Lower lobe of right lung (tissue), 2 donors: ENCODE data around the gene LRRC59. TPM values are rescaled to one million over a fixed set of nuclear protein-coding genes. Genes with fewer than 3 reads are reported as not detected.

ENCODE experiments used
- ATAC-seq, 2 donors: fragments of 200-7000 bp; cut with Tn5 transposase; one replicate each; pipeline ENCODE4 v1.9.1; 2020 to 2022; ENCODE audit warnings: mild to moderate bottlenecking in 2 of 2, moderate library complexity in 2 of 2
- DNase-seq: peaks from one replicate; pipeline ENCODE4 v3.0.0-alpha.2; 2020
- H3K27ac ChIP-seq: fragments of 200-600 bp; one replicate; pipeline ENCODE4 v1.8.0; 2022
- H3K27me3 ChIP-seq: fragments of 200-600 bp; one replicate; pipeline ENCODE4 v1.8.0; 2022; ENCODE audit warnings: low read depth
- H3K36me3 ChIP-seq: fragments of 200-600 bp; one replicate; pipeline ENCODE4 v1.8.0; 2022; ENCODE audit warnings: mild to moderate bottlenecking
- H3K4me1 ChIP-seq: fragments of 200-600 bp; one replicate; pipeline ENCODE4 v1.8.0; 2022
- H3K4me3 ChIP-seq: fragments of 200-600 bp; one replicate; pipeline ENCODE4 v1.8.0; 2022; ENCODE audit warnings: mild to moderate bottlenecking
- H3K9me3 ChIP-seq: fragments of 200-600 bp; one replicate; pipeline ENCODE4 v1.8.0; 2022
- intact Hi-C: fragments of 100-400 bp; cut with DNase I; formaldehyde crosslinking; loops from one replicate; pipeline ENCODE4 v1.11.0; 2022
- total RNA-seq: library from RNA; stranded (reverse); fragmentation: NEBNext Ultra II Directional; extraction: Animal tissue kit (Norgen Biotek cat#: 25700); gene quantifications from one replicate; pipeline ENCODE4 v1.2.1, GENCODE V29; 2021
- TF ChIP-seq, protein P1 (sequence below): fragments of 200-600 bp; IDR thresholded peaks from one replicate; pipeline ENCODE4 v1.8.0; 2022; ENCODE audit warnings: antibody characterized with exemption, mild to moderate bottlenecking
- donor health status: DM: no; HTN: yes; CAD: no; lungs with severe emphysema.

LRRC59 gene
- total RNA-seq, 1 donor from 2014 or later: 55.5 TPM

DNA sequence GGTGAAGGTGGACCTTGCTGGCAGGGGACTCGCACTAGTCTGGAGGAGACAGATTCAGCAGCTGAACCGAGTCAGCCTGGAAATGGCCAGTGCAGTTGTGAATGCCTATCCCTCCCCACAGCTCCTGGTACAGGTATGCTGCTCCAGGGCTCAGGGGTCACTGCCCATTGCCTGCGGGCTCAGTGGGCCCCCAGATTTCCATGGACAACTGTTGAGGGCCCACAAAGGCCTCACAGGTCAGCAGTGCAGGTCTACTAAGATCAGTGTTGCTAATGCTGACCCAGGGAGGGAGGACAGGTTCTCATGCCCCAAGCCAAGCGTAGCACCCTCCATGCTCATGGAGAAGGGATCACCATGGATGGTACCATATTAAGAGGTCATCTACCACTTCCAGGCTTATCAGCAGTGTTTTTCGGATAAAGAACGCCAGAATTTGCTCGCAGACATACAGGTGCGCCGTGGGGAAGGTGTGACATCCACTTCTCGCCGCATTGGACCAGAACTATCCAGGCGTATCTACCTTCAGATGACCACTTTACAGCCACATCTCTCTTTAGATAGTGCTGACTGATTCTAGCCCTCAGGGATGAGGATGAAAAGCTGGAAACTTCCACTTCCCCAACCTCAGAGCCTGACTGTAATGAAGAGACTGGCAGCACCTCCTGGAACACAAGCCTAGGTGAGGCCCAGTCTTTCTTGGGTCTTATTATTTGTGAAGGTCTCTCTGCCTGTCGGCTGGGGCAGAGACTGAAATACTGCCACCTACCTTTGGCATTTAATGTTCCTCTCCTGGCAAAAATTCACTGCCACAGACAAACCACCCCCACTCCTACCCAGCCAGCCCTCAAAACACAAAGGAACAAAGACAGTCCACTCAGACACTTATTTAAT lies 16.7 kb downstream of the LRRC59 start:
- peaks cover 58% of the 10 kb centered on the region for H3K36me3 ChIP-seq
- peak in 1 of 2 donors; percentile 18 for ATAC-seq

GRCh38 chr17:50379351-50380132 lies 17.8 kb downstream of the LRRC59 start:
- Histone ChIP-seq H3K27me3 (no peaks in the 10 kb centered on the region), H3K36me3 (peaks cover 47% of the 10 kb centered on the region), H3K9me3 (no peaks in the 10 kb centered on the region), H3K4me3 (no peak overlapping the region), H3K4me1 (no peaks in the 10 kb centered on the region), H3K27ac (no peak overlapping the region)
- DNase-seq (no peak), ATAC-seq (no peak)
- intact Hi-C loops: no loop called here
- TF ChIP-seq, protein P1, sequence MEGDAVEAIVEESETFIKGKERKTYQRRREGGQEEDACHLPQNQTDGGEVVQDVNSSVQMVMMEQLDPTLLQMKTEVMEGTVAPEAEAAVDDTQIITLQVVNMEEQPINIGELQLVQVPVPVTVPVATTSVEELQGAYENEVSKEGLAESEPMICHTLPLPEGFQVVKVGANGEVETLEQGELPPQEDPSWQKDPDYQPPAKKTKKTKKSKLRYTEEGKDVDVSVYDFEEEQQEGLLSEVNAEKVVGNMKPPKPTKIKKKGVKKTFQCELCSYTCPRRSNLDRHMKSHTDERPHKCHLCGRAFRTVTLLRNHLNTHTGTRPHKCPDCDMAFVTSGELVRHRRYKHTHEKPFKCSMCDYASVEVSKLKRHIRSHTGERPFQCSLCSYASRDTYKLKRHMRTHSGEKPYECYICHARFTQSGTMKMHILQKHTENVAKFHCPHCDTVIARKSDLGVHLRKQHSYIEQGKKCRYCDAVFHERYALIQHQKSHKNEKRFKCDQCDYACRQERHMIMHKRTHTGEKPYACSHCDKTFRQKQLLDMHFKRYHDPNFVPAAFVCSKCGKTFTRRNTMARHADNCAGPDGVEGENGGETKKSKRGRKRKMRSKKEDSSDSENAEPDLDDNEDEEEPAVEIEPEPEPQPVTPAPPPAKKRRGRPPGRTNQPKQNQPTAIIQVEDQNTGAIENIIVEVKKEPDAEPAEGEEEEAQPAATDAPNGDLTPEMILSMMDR: no peak

More for the DNA sequence above, 16.7 kb downstream of the LRRC59 start:
- TF ChIP-seq, protein P1: no peak
- Histone ChIP-seq H3K9me3 (no peaks in the 10 kb centered on the region), H3K4me1 (no peaks in the 10 kb centered on the region), H3K27ac (no peak overlapping the region), H3K27me3 (no peaks in the 10 kb centered on the region), H3K4me3 (no peak overlapping the region)
- intact Hi-C loops: no loop called here
- no peak for DNase-seq

DNA sequence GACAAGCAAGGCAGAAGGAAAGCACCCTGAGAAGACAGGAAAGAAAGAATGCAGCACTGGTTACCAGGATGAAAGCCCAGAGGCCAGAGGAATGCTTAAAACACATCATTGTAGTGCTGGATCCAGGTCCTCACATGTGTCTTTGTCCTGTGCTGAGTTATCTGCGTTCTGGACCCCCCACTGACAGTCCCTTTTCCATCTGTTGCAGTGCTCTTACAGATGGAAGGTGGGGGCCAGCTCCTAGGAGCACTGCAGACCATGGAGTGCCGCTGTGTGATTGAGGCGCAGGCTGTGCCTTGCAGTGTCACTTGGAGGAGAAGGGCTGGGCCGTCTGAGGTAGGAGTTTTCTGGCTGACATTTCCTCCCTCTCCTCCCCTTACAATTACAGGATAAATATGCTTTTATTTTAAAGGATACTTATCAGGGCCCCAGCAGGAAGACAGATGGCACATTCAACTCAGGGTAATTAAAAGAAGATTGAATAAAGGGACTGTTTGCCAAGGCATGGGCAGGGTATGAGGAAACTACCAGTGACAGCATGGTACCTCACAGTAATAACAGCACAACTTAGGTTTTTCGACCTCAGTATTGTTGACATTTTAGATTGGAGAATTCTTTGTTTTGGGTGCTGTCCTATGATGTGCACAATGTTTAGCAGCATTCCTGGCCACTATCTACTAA lies 21.3 kb downstream of the LRRC59 start:
- intact Hi-C loops: no loop called here
- no peaks in the 10 kb centered on the region for H3K9me3 ChIP-seq
- no peak overlapping the region for H3K27ac ChIP-seq
- no peaks in the 10 kb centered on the region for H3K27me3 ChIP-seq
- ATAC-seq (no peak), DNase-seq (no peak)
- no peak overlapping the region for H3K4me3 ChIP-seq
- TF ChIP-seq, protein P1: no peak
- H3K36me3 ChIP-seq: peaks cover 12% of the 10 kb centered on the region
- peaks cover 20% of the 10 kb centered on the region for H3K4me1 ChIP-seq

GRCh38 chr17:50373705-50374104 lies 23.6 kb downstream of the LRRC59 start:
- intact Hi-C loops: no loop called here
- Histone ChIP-seq H3K27me3 (no peaks in the 10 kb centered on the region), H3K9me3 (no peaks in the 10 kb centered on the region), H3K27ac (no peak overlapping the region), H3K4me3 (peak overlapping the region; percentile 76), H3K36me3 (peaks cover 22% of the 10 kb centered on the region), H3K4me1 (peaks cover 22% of the 10 kb centered on the region)
- DNase-seq (no peak), ATAC-seq (no peak)
- TF ChIP-seq, protein P1: no peak
